Measurements from ENCODE around the gene CYTH3. TPM values are rescaled to one million over a fixed set of nuclear protein-coding genes. Genes with fewer than 3 reads are reported as not detected.

CYTH3 gene
- total RNA-seq, 1 donor from 2014 or later, result 15.6 TPM

DNA sequence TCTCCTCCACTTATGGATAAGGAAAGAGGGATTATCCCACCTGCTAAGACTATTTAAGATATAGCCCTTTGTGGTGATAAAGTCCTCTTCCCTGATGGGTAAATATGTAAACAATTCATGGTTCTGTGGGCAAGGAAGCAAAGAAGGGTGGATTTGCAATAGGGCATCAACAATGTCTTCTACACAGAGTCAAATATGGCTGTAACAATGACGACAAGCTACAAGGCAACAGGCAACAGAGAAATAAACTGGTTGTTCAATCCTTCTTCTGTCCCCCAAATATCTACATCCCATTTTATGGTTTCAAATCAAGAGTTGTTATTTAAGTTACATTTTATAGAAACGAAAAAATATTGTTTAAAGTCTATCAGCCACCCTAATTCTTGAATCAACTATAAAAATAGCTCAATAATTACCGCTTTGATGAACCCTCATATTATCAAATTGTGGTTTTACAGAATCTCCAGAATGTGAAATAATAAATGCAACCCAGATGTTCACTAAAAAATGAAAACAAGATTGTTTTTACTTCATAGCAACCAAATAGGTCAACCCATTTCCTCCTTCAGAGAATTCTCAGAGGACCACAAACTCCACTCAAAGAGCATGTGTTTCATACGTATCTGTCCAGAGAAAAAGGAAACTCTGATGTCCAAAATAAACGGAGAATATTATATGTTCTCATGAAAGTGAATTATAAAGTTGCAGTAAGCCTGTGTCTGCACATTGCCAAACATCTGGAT is 13.8 kb downstream of the CYTH3 start:
- H3K4me3 ChIP-seq (ENCODE audit: low read depth, low read length), result no peak overlapping the region
- no peak for DNase-seq (ENCODE audit: low read depth)
- TF ChIP-seq, protein P1, sequence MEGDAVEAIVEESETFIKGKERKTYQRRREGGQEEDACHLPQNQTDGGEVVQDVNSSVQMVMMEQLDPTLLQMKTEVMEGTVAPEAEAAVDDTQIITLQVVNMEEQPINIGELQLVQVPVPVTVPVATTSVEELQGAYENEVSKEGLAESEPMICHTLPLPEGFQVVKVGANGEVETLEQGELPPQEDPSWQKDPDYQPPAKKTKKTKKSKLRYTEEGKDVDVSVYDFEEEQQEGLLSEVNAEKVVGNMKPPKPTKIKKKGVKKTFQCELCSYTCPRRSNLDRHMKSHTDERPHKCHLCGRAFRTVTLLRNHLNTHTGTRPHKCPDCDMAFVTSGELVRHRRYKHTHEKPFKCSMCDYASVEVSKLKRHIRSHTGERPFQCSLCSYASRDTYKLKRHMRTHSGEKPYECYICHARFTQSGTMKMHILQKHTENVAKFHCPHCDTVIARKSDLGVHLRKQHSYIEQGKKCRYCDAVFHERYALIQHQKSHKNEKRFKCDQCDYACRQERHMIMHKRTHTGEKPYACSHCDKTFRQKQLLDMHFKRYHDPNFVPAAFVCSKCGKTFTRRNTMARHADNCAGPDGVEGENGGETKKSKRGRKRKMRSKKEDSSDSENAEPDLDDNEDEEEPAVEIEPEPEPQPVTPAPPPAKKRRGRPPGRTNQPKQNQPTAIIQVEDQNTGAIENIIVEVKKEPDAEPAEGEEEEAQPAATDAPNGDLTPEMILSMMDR (conservative IDR thresholded peaks at IDR 0.05; ENCODE audit: low read depth, low read length), result no peak

- no peak for DNase-seq (ENCODE audit: low read depth)
- no peak overlapping the region for H3K4me3 ChIP-seq (ENCODE audit: low read depth, low read length)
- TF ChIP-seq, protein P1 (conservative IDR thresholded peaks at IDR 0.05; ENCODE audit: low read depth, low read length), result no peak
These were observed 14.7 kb downstream of the CYTH3 start for GRCh38 chr7:6257675-6258074.

GRCh38 chr7:6256677-6257535 is 15.5 kb downstream of the CYTH3 start:
- no peak for DNase-seq (ENCODE audit: low read depth)
- no peak overlapping the region for H3K4me3 ChIP-seq (ENCODE audit: low read depth, low read length)

DNA sequence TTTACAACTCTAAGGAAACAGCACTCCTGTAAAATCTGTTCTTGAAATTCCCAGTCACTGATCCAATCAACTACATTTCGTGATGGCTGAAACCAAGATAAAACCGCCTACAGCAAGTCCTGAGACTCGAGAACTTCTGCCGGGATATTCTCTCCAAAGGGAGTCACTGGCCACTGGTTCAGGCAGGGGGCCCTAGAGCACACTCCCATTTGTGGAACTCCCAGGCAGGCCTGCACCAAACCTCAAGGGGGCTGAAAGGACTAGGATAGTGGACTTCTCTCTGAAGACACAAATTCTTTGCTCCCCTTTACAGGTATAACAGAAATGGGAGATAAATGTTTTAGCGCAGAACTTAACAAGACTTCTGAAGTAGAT is 16.3 kb downstream of the CYTH3 start:
- TF ChIP-seq, protein P1 (conservative IDR thresholded peaks at IDR 0.05; ENCODE audit: low read depth, low read length), result peak; percentile 9
- DNase-seq (ENCODE audit: low read depth), result no peak

More at GRCh38 chr7:6256677-6257535, 15.5 kb downstream of the CYTH3 start:
- TF ChIP-seq, protein P1 (conservative IDR thresholded peaks at IDR 0.05; ENCODE audit: low read depth, low read length), result no peak

DNA sequence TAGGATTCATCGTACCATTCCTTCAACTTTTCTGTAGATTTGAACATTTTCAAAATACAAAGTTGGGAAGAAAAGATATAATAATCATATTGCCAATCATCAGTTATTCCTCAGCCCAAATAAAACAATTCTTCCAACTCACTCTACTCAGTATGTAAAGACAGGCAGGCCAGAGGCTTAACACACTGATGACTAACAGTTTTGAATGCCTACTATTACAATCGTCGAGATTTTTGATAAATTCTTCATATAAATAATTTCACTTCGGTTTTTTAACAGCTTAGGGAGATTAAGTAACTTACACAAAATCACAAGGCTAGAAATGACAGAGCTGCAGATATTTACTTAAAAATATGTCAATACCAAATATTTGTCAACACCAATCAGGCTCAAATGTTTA is 17.6 kb downstream of the CYTH3 start:
- H3K4me3 ChIP-seq (ENCODE audit: low read depth, low read length), result no peak overlapping the region
- TF ChIP-seq, protein P1 (conservative IDR thresholded peaks at IDR 0.05; ENCODE audit: low read depth, low read length), result no peak
- no peak for DNase-seq (ENCODE audit: low read depth)

More for the DNA sequence above, 16.3 kb downstream of the CYTH3 start:
- H3K4me3 ChIP-seq (ENCODE audit: low read depth, low read length), result no peak overlapping the region

DNA sequence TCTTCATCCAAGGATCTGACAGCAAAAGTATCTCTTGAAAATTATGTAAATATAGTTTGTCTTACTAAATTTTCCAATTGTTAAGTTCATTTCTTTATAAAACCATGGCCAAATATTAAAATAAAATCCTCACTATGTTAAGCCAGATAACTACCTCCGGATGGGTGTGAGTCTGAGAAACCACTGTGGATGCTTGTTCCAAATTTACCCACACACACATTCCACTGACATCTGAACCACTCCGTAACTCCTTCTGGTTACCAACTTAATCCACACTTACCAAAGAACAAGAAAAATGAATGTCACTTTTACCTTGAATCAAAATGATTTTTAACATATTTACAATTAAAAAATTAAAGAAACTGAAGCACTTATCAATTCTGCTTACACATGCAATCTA is 19.7 kb downstream of the CYTH3 start:
- no peak for DNase-seq (ENCODE audit: low read depth)
- TF ChIP-seq, protein P1 (conservative IDR thresholded peaks at IDR 0.05; ENCODE audit: low read depth, low read length), result no peak
- no peak overlapping the region for H3K4me3 ChIP-seq (ENCODE audit: low read depth, low read length)
